Astrocyte (in vitro differentiated cells and primary cell): Measurements from ENCODE around the gene SMG1. TPM values are rescaled to one million over a fixed set of nuclear protein-coding genes. Genes with fewer than 3 reads are reported as not detected.
A peak's percentile ranks its signal among the peaks of the same experiment; 100 is the strongest.

Experiments used
- DNase-seq: peaks from one replicate; pipeline ENCODE4 v3.0.0-alpha.2; 2010; ENCODE audit warnings: low read depth
- FAIRE-seq: peaks from 2 replicates; lab custom pipeline; 2011; peaks lifted over from hg19 to GRCh38; lab: Jason Lieb, UNC
- H2AFZ ChIP-seq: 2 replicates; pipeline ENCODE4 v1.6.0; 2012; ENCODE audit warnings: low read depth, low read length, inconsistent platforms
- H3K27ac ChIP-seq: 2 replicates; pipeline ENCODE4 v1.5.1; 2011; ENCODE audit warnings: low read depth, low read length, inconsistent platforms
- H3K27me3 ChIP-seq: 2 replicates; pipeline ENCODE4 v1.6.0; 2011; ENCODE audit warnings: low read length, inconsistent platforms; ENCODE audit not compliant: insufficient read depth
- H3K36me3 ChIP-seq: 2 replicates; pipeline ENCODE4 v1.5.1; 2011; ENCODE audit warnings: low read length, inconsistent platforms; ENCODE audit not compliant: insufficient read depth
- H3K4me1 ChIP-seq: 2 replicates; pipeline ENCODE4 v1.5.1; 2011; ENCODE audit warnings: low read length, inconsistent platforms; ENCODE audit not compliant: insufficient read depth
- H3K4me2 ChIP-seq: 2 replicates; pipeline ENCODE4 v1.6.0; 2012; ENCODE audit warnings: low read length, inconsistent platforms
- H3K4me3 ChIP-seq: 2 replicates; pipeline ENCODE4 v1.5.1; 2011; ENCODE audit warnings: low read depth, mild to moderate bottlenecking, low read length, inconsistent platforms; ENCODE audit not compliant: insufficient read depth
- H3K79me2 ChIP-seq: 2 replicates; pipeline ENCODE4 v1.6.0; 2012; ENCODE audit warnings: mild to moderate bottlenecking, low read length, inconsistent platforms; ENCODE audit not compliant: insufficient read depth
- H3K9ac ChIP-seq: 2 replicates; pipeline ENCODE4 v1.6.0; 2012; ENCODE audit warnings: mild to moderate bottlenecking, low read length, inconsistent platforms
- H3K9me3 ChIP-seq: 2 replicates; pipeline ENCODE4 v1.5.1; 2012; ENCODE audit warnings: low read depth, mild to moderate bottlenecking, low read length, inconsistent platforms; ENCODE audit not compliant: insufficient read depth
- H4K20me1 ChIP-seq: 2 replicates; pipeline ENCODE4 v1.6.0; 2012; ENCODE audit warnings: low read length, inconsistent platforms; ENCODE audit not compliant: insufficient read depth
- H3K27ac Mint-ChIP-seq: one replicate; pipeline ENCODE4 v1.8.0; 2021; ENCODE audit warnings: mild to moderate bottlenecking, mixed read lengths; ENCODE audit not compliant: unreplicated experiment
- H3K27me3 Mint-ChIP-seq: one replicate; pipeline ENCODE4 v1.8.0; 2021; ENCODE audit warnings: low read depth, mixed read lengths; ENCODE audit not compliant: unreplicated experiment
- H3K36me3 Mint-ChIP-seq: one replicate; pipeline ENCODE4 v1.8.0; 2021; ENCODE audit warnings: low read depth, mixed read lengths; ENCODE audit not compliant: unreplicated experiment
- H3K4me1 Mint-ChIP-seq: one replicate; pipeline ENCODE4 v1.8.0; 2021; ENCODE audit warnings: low read depth, mixed read lengths; ENCODE audit not compliant: unreplicated experiment
- H3K4me3 Mint-ChIP-seq: one replicate; pipeline ENCODE4 v1.8.0; 2021; ENCODE audit warnings: mild to moderate bottlenecking, moderate library complexity, mixed read lengths; ENCODE audit not compliant: unreplicated experiment
- H3K9me3 Mint-ChIP-seq: one replicate; pipeline ENCODE4 v1.8.0; 2021; ENCODE audit warnings: mild to moderate bottlenecking, mixed read lengths; ENCODE audit not compliant: unreplicated experiment
- CTCF ChIP-seq: IDR thresholded peaks from 2 replicates; pipeline ENCODE4 v1.5.1; 2011; ENCODE audit warnings: low read depth, mild to moderate bottlenecking, inconsistent platforms, low read length, moderate library complexity; ENCODE audit not compliant: insufficient read depth
- EZH2 ChIP-seq: IDR thresholded peaks from 2 replicates; pipeline ENCODE4 v1.6.1; 2012; ENCODE audit warnings: mild to moderate bottlenecking, low read length, inconsistent platforms; ENCODE audit not compliant: insufficient read depth
- total RNA-seq: library from RNA; stranded (reverse); gene quantifications from 2 replicates; pipeline ENCODE4 v1.2.1, GENCODE V29; 2021

The SMG1 gene
- total RNA-seq, 1 donor from 2014 or later: 97.4 TPM

DNA sequence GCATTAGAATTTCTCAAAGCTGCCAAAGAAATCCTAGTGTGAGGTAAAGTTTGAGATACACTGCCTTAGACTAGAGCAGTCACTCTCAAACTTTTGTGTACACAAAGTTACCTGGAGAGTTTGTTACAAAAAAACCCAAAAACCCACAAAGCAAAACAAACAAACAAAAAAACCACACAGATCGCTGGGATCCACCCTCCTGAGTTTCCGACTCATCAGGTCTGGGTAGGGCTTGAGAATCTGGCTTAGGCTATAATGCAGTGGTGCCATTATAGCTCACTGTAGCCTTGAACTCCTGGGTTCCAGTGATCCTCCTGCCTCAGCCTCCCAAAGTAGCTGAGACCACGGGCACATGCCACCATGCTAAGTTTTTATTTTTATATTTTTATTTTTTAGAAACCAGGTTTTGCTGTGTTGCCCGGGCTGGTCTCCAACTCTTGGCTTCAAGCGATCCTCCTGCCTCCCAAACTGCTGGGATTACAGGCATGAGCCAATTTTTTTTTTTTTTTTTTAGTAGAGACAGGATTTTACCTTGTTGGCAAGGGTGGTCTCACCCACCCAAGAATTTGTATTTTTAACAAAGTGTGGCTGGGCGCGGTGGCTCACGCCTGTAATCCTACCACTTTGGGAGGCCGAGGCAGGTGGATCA is 22.3 kb upstream of the SMG1 start:
- Mint-ChIP-seq H3K4me1 (no peaks in the 10 kb centered on the region), H3K4me3 (no peak overlapping the region), H3K9me3 (peaks cover 2% of the 10 kb centered on the region), H3K36me3 (no peaks in the 10 kb centered on the region), H3K27me3 (peaks cover 4% of the 10 kb centered on the region), H3K27ac (peak overlapping the region; percentile 62)
- no peak overlapping the region for H3K9ac ChIP-seq
- H2AFZ ChIP-seq: no peak overlapping the region
- no peak for TF ChIP-seq CTCF
- TF ChIP-seq EZH2: no peak
- no peaks in the 10 kb centered on the region for H3K9me3 ChIP-seq
- H3K27me3 ChIP-seq: no peaks in the 10 kb centered on the region
- H3K79me2 ChIP-seq: no peaks in the 10 kb centered on the region
- no peaks in the 10 kb centered on the region for H3K36me3 ChIP-seq
- no peak overlapping the region for H3K4me2 ChIP-seq
- DNase-seq: no peak
- no peak for FAIRE-seq
- no peaks in the 10 kb centered on the region for H4K20me1 ChIP-seq
- H3K27ac ChIP-seq: no peak overlapping the region
- H3K4me3 ChIP-seq: no peak overlapping the region
- H3K4me1 ChIP-seq: no peaks in the 10 kb centered on the region

DNA sequence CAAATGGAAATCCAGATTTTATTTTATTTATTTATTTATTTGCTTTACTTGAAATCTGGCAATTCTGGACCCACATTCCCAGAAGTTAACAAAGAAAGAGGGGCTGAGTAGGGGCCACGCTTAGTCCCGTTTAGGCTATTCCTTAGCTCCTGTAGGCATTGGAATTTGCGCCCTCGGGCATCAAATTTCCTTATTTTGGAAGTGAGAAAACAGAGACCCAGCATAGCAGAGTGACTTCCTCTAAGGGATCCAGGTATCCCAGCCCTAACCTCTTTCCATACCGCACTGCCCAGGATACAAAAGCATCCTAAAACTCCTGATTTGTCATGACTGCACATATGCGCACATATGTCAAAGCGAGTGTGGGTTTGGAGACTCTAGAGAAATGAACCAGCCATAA is 19.0 kb upstream of the SMG1 start:
- Histone ChIP-seq H3K36me3 (no peaks in the 10 kb centered on the region), H4K20me1 (no peaks in the 10 kb centered on the region), H3K9ac (no peak overlapping the region), H3K79me2 (no peaks in the 10 kb centered on the region), H3K4me2 (no peak overlapping the region), H3K4me1 (no peaks in the 10 kb centered on the region), H3K27ac (no peak overlapping the region), H3K9me3 (no peaks in the 10 kb centered on the region), H3K4me3 (no peak overlapping the region), H2AFZ (no peak overlapping the region), H3K27me3 (no peaks in the 10 kb centered on the region)
- peaks cover 4% of the 10 kb centered on the region for H3K27me3 Mint-ChIP-seq
- H3K9me3 Mint-ChIP-seq: peaks cover 2% of the 10 kb centered on the region
- H3K4me3 Mint-ChIP-seq: no peak overlapping the region
- TF ChIP-seq CTCF: no peak
- no peak for TF ChIP-seq EZH2
- H3K4me1 Mint-ChIP-seq: no peaks in the 10 kb centered on the region
- no peak for FAIRE-seq
- no peak overlapping the region for H3K27ac Mint-ChIP-seq
- DNase-seq: no peak
- no peaks in the 10 kb centered on the region for H3K36me3 Mint-ChIP-seq

DNA sequence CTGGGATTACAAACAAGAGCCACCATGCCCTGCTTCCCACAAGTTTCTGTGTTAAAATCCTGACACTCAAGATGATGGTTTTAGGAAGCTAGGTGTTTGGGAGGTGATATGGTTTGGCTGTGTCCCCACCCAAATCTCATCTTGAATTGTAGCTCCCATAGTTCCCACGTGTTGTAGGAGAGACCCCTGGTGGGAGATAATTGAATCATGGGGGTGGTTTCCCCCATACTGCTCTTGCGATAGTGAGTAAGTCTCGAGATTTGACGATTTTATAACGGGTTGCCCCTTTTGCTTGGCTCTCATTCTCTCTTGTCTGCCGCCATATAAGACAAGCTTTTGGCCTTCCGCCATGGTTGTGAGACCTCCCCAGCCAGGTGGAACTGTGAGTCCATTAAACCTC is 17.2 kb upstream of the SMG1 start:
- Histone ChIP-seq H3K4me2 (no peak overlapping the region), H3K9ac (no peak overlapping the region), H2AFZ (no peak overlapping the region), H3K27me3 (no peaks in the 10 kb centered on the region), H3K4me1 (no peaks in the 10 kb centered on the region), H3K27ac (no peak overlapping the region), H3K4me3 (no peak overlapping the region), H4K20me1 (no peaks in the 10 kb centered on the region), H3K79me2 (no peaks in the 10 kb centered on the region), H3K9me3 (no peaks in the 10 kb centered on the region), H3K36me3 (no peaks in the 10 kb centered on the region)
- FAIRE-seq (no peak), DNase-seq (no peak)
- Mint-ChIP-seq H3K27ac (no peak overlapping the region), H3K4me1 (no peaks in the 10 kb centered on the region), H3K27me3 (peaks cover 4% of the 10 kb centered on the region), H3K9me3 (peaks cover 2% of the 10 kb centered on the region), H3K4me3 (no peak overlapping the region), H3K36me3 (no peaks in the 10 kb centered on the region)
- TF ChIP-seq CTCF (no peak), EZH2 (no peak)
